B cell (primary cell): Measurements from ENCODE around the gene TCF12. TPM values are rescaled to one million over a fixed set of nuclear protein-coding genes. Genes with fewer than 3 reads are reported as not detected.

Source experiments
- ATAC-seq: fragments of 200-7000 bp; cut with Tn5 transposase; one replicate; pipeline ENCODE4 v1.10.0; 2021; ENCODE audit warnings: low read depth, mild to moderate bottlenecking, moderate number of reproducible peaks, moderate library complexity
- CTCF ChIA-PET: fragments of 350-600 bp; sonication (Branson Sonifier 250); formaldehyde crosslinking; loops from one replicate; lab custom pipeline; 2021; ENCODE audit warnings: antibody characterized with exemption, inconsistent platforms; lab: Charles Lee
- POLR2A ChIA-PET: fragments of 350-600 bp; sonication (Branson Sonifier 250); formaldehyde crosslinking; loops from one replicate; lab custom pipeline; 2021; ENCODE audit warnings: antibody characterized with exemption; lab: Charles Lee
- DNase-seq: peaks from one replicate; pipeline ENCODE4 v3.0.0; 2013
- H2AFZ ChIP-seq: 2 replicates; pipeline ENCODE4 v1.6.1; 2012; ENCODE audit warnings: mild to moderate bottlenecking, low read depth, low read length; ENCODE audit not compliant: insufficient read depth, poor library complexity, severe bottlenecking
- H3K27ac ChIP-seq, 2 donors: 1 replicate in 1 of 2; 2 replicates in 1 of 2; pipeline ENCODE4 v1.5.1; 2012 to 2013; ENCODE audit warnings: low read length in 2 of 2, mild to moderate bottlenecking in 2 of 2, moderate library complexity in 1 of 2
- H3K27me3 ChIP-seq, 4 experiments: fragments of 200-600 bp in 1 of 4; sonication (generic) in 1 of 4; replicated peaks in 1 of 4; 1 replicate in 2 of 4; 2 replicates in 2 of 4; pipeline versions ENCODE4 v1.6.1 to v1.7.0; 2013 to 2016; ENCODE audit warnings: low read length in 3 of 4, mild to moderate bottlenecking in 2 of 4, mixed read lengths in 1 of 4, moderate library complexity in 1 of 4; ENCODE audit not compliant: insufficient read depth in 4 of 4, control insufficient read depth in 3 of 4; ENCODE audit errors: control extremely low read depth in 1 of 4
- H3K36me3 ChIP-seq, 2 experiments: replicated peaks in 1 of 2; 1 replicate in 1 of 2; 2 replicates in 1 of 2; pipeline versions ENCODE4 v1.6.1 to v1.7.1; 2013; ENCODE audit warnings: low read length in 1 of 2; ENCODE audit not compliant: insufficient read depth in 2 of 2, control insufficient read depth in 1 of 2; ENCODE audit errors: control extremely low read depth in 1 of 2, extremely low read depth in 1 of 2
- H3K4me1 ChIP-seq, 2 donors: fragments of 200-600 bp in 1 of 2; sonication (generic) in 1 of 2; 1 replicate in 1 of 2; 2 replicates in 1 of 2; pipeline versions ENCODE4 v1.5.1 to v1.6.1; 2013 to 2017; ENCODE audit warnings: low read length in 2 of 2; ENCODE audit not compliant: control insufficient read depth in 2 of 2, insufficient read depth in 2 of 2
- H3K4me2 ChIP-seq: replicated peaks from 2 replicates; pipeline ENCODE3; 2012; ENCODE audit warnings: mild to moderate bottlenecking, low read depth, low read length; ENCODE audit not compliant: poor library complexity, severe bottlenecking
- H3K4me3 ChIP-seq, 5 experiments: fragments of 200-600 bp in 1 of 5; sonication (generic) in 1 of 5; 1 replicate in 3 of 5; 2 replicates in 2 of 5; pipeline versions ENCODE4 v1.5.1 to v1.7.0; 2011 to 2016; ENCODE audit warnings: low read length in 4 of 5, mild to moderate bottlenecking in 4 of 5, low read depth in 2 of 5, control low read depth in 1 of 5, moderate library complexity in 1 of 5; ENCODE audit not compliant: insufficient read depth in 1 of 5; ENCODE audit errors: control extremely low read depth in 1 of 5, extremely low read depth in 1 of 5
- H3K79me2 ChIP-seq: fragments of 200-600 bp; sonication (generic); one replicate; pipeline ENCODE4 v1.6.0; 2016; ENCODE audit warnings: low read length; ENCODE audit not compliant: control insufficient read depth, insufficient read depth
- H3K9ac ChIP-seq: fragments of 200-600 bp; sonication (generic); 2 replicates; pipeline ENCODE4 v1.6.1; 2017; ENCODE audit warnings: mild to moderate bottlenecking, low read length, moderate library complexity
- H3K9me3 ChIP-seq, 3 donors: one replicate each; pipeline versions ENCODE4 v1.6.1 to v1.7.1; 2013; ENCODE audit warnings: low read length in 2 of 3; ENCODE audit not compliant: control insufficient read depth in 2 of 3, insufficient read depth in 1 of 3; ENCODE audit errors: control extremely low read depth in 1 of 3
- H4K20me1 ChIP-seq: 2 replicates; pipeline ENCODE4 v1.6.0; 2012; ENCODE audit warnings: mild to moderate bottlenecking, low read length; ENCODE audit not compliant: insufficient read depth, control insufficient read depth, poor library complexity, severe bottlenecking
- H3K27ac Mint-ChIP-seq: one replicate; pipeline ENCODE4 v1.8.0; 2021; ENCODE audit warnings: mixed read lengths
- H3K27me3 Mint-ChIP-seq: one replicate; pipeline ENCODE4 v1.8.0; 2021; ENCODE audit warnings: mixed read lengths
- H3K4me1 Mint-ChIP-seq: one replicate; pipeline ENCODE4 v1.8.0; 2021; ENCODE audit warnings: mixed read lengths
- H3K4me3 Mint-ChIP-seq: one replicate; pipeline ENCODE4 v1.8.0; 2021; ENCODE audit warnings: mixed read lengths
- H3K9me3 Mint-ChIP-seq: one replicate; pipeline ENCODE4 v1.8.0; 2022; ENCODE audit warnings: mixed read lengths; ENCODE audit not compliant: insufficient read depth
- EZH2 ChIP-seq: IDR thresholded peaks from 2 replicates; pipeline ENCODE4 v1.6.1; 2012; ENCODE audit warnings: borderline replicate concordance, low read depth, mild to moderate bottlenecking, moderate library complexity, low read length; ENCODE audit not compliant: insufficient read depth, poor library complexity, severe bottlenecking
- WGBS: methylation state at CpG from one replicate; pipeline ENCODE4 v1.1.5; 2013; ENCODE audit warnings: missing lambda C conversion rate; ENCODE audit not compliant: insufficient coverage; 5-methylcytosine and 5-hydroxymethylcytosine counted together
- intact Hi-C: fragments of 100-400 bp; cut with micrococcal nuclease; formaldehyde crosslinking; loops from one replicate; pipeline ENCODE4 v1.10.0; 2022
- polyA plus RNA-seq: library from polyadenylated mRNA; depleted of rRNA; stranded (reverse); fragments of >200 nt; gene quantifications from 2 replicates; pipeline ENCODE4 v1.2.3, GENCODE V29; 2012
- total RNA-seq, 2 donors: library from RNA; stranded (reverse); fragments of 120-200 nt in 1 of 2; gene quantifications; 1 replicate in 1 of 2; 2 replicates in 1 of 2; pipeline versions ENCODE4 v1.2.3 to v1.2.4, GENCODE V29; 2013 to 2022
- TF ChIP-seq, protein P1 (sequence below): fragments of 200-600 bp; IDR thresholded peaks from one replicate; pipeline ENCODE4 v1.8.0; 2022; ENCODE audit warnings: antibody characterized with exemption, mild to moderate bottlenecking

TCF12 gene
- total and polyA plus RNA-seq, 2 donors (not counting 1 experiment from before 2014, with no cell fraction given) = 27.1 to 131 TPM

DNA sequence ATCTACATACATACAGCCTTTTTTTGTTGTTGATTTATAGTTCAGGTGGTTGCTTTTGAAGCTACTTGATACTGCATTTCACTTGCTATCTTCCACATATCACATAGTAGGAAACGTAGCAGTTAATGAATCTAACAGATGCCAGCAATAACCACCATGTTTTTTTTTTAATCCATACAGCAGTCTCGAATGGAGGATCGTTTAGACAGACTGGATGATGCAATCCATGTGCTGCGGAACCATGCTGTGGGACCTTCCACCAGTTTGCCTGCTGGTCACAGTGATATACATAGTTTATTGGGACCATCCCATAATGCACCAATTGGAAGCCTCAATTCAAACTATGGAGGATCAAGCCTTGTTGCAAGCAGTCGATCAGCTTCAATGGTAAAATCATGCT lies 334.6 kb downstream of the TCF12 start:
- no peak for ATAC-seq
- CTCF ChIA-PET = interaction anchor here (1.9 to 2.3 kb wide), 2 partner anchors 8 to 53 kb away, joined by 9 to 15 read pairs; no protein-coding TSS in a partner anchor

DNA sequence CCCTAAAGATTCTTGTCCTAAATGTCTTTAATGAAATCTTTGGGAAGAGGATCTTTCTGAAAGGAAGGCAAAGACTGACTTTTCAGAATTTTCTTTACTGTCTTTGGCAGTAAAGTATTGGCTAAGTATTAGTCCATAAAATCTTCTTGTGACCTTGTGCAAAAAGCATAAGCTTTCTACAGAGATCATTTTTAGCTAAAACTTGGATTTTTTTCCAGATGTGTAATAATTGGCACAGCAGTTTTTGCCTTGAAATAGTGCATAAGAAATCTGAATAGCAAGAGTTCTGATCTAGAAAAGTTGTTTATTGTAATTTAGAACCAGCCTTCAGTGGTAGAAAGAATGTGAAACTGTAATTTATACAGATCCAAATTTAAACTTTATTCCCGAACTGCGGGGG lies 335.1 kb downstream of the TCF12 start:
- Histone ChIP-seq H3K4me2 (no peak overlapping the region), H3K27ac (no peak overlapping the region), H3K4me3 (no peak overlapping the region), H4K20me1 (no peaks in the 10 kb centered on the region), H3K36me3 (peaks cover 2 to 9% of the 10 kb centered on the region in 2 experiments), H2AFZ (no peak overlapping the region), H3K9me3 (no peaks in the 10 kb centered on the region), H3K79me2 (peaks cover 4% of the 10 kb centered on the region), H3K9ac (no peak overlapping the region), H3K4me1 (no peaks in the 10 kb centered on the region), H3K27me3 (no peaks in the 10 kb centered on the region)
- Mint-ChIP-seq H3K9me3 (no peaks in the 10 kb centered on the region), H3K27ac (no peak overlapping the region), H3K4me1 (peaks cover 4% of the 10 kb centered on the region), H3K27me3 (no peaks in the 10 kb centered on the region), H3K4me3 (no peak overlapping the region)
- no CpG with 5 or more reads among the region's 2 CpGs for WGBS
- ATAC-seq (no peak), DNase-seq (no peak)
- intact Hi-C loops = no loop called here
- ChIA-PET CTCF (interaction anchor here (1.9 to 2.3 kb wide), 2 partner anchors 8 to 52 kb away, joined by 9 to 15 read pairs; no protein-coding TSS in a partner anchor), POLR2A (no interaction called here)
- TF ChIP-seq, protein P1, sequence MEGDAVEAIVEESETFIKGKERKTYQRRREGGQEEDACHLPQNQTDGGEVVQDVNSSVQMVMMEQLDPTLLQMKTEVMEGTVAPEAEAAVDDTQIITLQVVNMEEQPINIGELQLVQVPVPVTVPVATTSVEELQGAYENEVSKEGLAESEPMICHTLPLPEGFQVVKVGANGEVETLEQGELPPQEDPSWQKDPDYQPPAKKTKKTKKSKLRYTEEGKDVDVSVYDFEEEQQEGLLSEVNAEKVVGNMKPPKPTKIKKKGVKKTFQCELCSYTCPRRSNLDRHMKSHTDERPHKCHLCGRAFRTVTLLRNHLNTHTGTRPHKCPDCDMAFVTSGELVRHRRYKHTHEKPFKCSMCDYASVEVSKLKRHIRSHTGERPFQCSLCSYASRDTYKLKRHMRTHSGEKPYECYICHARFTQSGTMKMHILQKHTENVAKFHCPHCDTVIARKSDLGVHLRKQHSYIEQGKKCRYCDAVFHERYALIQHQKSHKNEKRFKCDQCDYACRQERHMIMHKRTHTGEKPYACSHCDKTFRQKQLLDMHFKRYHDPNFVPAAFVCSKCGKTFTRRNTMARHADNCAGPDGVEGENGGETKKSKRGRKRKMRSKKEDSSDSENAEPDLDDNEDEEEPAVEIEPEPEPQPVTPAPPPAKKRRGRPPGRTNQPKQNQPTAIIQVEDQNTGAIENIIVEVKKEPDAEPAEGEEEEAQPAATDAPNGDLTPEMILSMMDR = no peak
- no peak for TF ChIP-seq EZH2

More for the DNA sequence above, 334.6 kb downstream of the TCF12 start:
- no peak for DNase-seq
- Mint-ChIP-seq H3K27ac (no peak overlapping the region), H3K9me3 (no peaks in the 10 kb centered on the region), H3K4me3 (no peak overlapping the region), H3K4me1 (peaks cover 3% of the 10 kb centered on the region), H3K27me3 (no peaks in the 10 kb centered on the region)
- Histone ChIP-seq H4K20me1 (no peaks in the 10 kb centered on the region), H3K27me3 (no peaks in the 10 kb centered on the region), H3K79me2 (peaks cover 4% of the 10 kb centered on the region), H3K4me2 (no peak overlapping the region), H3K9me3 (no peaks in the 10 kb centered on the region), H3K9ac (no peak overlapping the region), H3K36me3 (peaks cover 2 to 9% of the 10 kb centered on the region in 2 experiments), H3K4me3 (no peak overlapping the region), H3K27ac (no peak overlapping the region), H2AFZ (no peak overlapping the region), H3K4me1 (no peaks in the 10 kb centered on the region)
- POLR2A ChIA-PET = no interaction called here
- intact Hi-C loops = no loop called here
- WGBS = 100% methylated on average over 4 of the region's 5 CpGs
- no peak for TF ChIP-seq EZH2
- TF ChIP-seq, protein P1 = no peak
